ENCODE results near the gene TFG.

The TFG gene

GRCh38 chr3:100726706-100727105, 17.4 kb downstream of the TFG start:
- Histone ChIP-seq H3K27ac (replicated peaks) (no peak overlapping the region), H3K27me3 (ENCODE audit: insufficient read depth, poor library complexity, severe bottlenecking) (no peaks in the 10 kb centered on the region), H3K4me3 (replicated peaks; ENCODE audit: insufficient read depth, low read length) (no peak overlapping the region)
- no peak for DNase-seq (ENCODE audit: low read depth in 1 of 2, low spot score in 1 of 2)
- TF ChIP-seq, protein P1, sequence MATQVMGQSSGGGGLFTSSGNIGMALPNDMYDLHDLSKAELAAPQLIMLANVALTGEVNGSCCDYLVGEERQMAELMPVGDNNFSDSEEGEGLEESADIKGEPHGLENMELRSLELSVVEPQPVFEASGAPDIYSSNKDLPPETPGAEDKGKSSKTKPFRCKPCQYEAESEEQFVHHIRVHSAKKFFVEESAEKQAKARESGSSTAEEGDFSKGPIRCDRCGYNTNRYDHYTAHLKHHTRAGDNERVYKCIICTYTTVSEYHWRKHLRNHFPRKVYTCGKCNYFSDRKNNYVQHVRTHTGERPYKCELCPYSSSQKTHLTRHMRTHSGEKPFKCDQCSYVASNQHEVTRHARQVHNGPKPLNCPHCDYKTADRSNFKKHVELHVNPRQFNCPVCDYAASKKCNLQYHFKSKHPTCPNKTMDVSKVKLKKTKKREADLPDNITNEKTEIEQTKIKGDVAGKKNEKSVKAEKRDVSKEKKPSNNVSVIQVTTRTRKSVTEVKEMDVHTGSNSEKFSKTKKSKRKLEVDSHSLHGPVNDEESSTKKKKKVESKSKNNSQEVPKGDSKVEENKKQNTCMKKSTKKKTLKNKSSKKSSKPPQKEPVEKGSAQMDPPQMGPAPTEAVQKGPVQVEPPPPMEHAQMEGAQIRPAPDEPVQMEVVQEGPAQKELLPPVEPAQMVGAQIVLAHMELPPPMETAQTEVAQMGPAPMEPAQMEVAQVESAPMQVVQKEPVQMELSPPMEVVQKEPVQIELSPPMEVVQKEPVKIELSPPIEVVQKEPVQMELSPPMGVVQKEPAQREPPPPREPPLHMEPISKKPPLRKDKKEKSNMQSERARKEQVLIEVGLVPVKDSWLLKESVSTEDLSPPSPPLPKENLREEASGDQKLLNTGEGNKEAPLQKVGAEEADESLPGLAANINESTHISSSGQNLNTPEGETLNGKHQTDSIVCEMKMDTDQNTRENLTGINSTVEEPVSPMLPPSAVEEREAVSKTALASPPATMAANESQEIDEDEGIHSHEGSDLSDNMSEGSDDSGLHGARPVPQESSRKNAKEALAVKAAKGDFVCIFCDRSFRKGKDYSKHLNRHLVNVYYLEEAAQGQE (IDR thresholded peaks at IDR 0.05; ENCODE audit: insufficient replicate concordance, low read depth): no peak

DNA sequence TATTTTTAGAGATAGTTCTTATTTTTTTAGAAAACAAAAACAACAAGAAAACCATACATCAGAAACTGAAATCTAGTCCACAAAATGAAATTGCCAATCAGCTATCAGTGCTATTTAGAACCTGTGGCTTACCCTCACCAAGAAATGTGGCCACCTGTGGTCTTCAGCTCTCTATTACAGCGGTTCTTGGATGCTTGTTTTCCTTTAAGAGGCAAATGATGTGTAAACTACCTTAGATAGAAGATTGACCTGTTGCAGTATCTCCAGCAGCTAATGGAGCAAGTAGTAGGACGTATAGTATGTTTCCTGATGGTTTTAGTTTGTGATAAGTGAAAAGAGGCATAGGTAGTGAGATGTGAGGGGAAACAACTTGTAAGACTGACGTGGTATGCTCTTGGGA, 21.2 kb downstream of the TFG start:
- no peak overlapping the region for H3K27ac ChIP-seq (replicated peaks)
- no peak for TF ChIP-seq GABPA (IDR thresholded peaks at IDR 0.05; ENCODE audit: low read depth)
- TF ChIP-seq CTCF (IDR thresholded peaks at IDR 0.05; ENCODE audit: insufficient read depth, low read length): no peak
- no peak for TF ChIP-seq SPI1 (IDR thresholded peaks at IDR 0.05; ENCODE audit: borderline replicate concordance, low read depth)
- TF ChIP-seq, protein P1 (IDR thresholded peaks at IDR 0.05; ENCODE audit: insufficient replicate concordance, low read depth): no peak
- no peak for TF ChIP-seq POLR2AphosphoS5 (IDR thresholded peaks at IDR 0.05; ENCODE audit: low read depth)
- no peak for DNase-seq (ENCODE audit: low read depth in 1 of 2, low spot score in 1 of 2)
- no peaks in the 10 kb centered on the region for H3K27me3 ChIP-seq (ENCODE audit: insufficient read depth, poor library complexity, severe bottlenecking)
- H3K4me3 ChIP-seq (replicated peaks; ENCODE audit: insufficient read depth, low read length): no peak overlapping the region

GRCh38 chr3:100732435-100732834, 23.1 kb downstream of the TFG start:
- no peak overlapping the region for H3K4me3 ChIP-seq (replicated peaks; ENCODE audit: insufficient read depth, low read length)
- no peak for DNase-seq (ENCODE audit: low read depth in 1 of 2, low spot score in 1 of 2)
- TF ChIP-seq POLR2AphosphoS5 (IDR thresholded peaks at IDR 0.05; ENCODE audit: low read depth): no peak
- no peak for TF ChIP-seq SPI1 (IDR thresholded peaks at IDR 0.05; ENCODE audit: borderline replicate concordance, low read depth)
- TF ChIP-seq CTCF (IDR thresholded peaks at IDR 0.05; ENCODE audit: insufficient read depth, low read length): no peak
- no peak for TF ChIP-seq GABPA (IDR thresholded peaks at IDR 0.05; ENCODE audit: low read depth)
- TF ChIP-seq, protein P1 (IDR thresholded peaks at IDR 0.05; ENCODE audit: insufficient replicate concordance, low read depth): no peak
- H3K27ac ChIP-seq (replicated peaks): no peak overlapping the region
- H3K27me3 ChIP-seq (ENCODE audit: insufficient read depth, poor library complexity, severe bottlenecking): no peaks in the 10 kb centered on the region

DNA sequence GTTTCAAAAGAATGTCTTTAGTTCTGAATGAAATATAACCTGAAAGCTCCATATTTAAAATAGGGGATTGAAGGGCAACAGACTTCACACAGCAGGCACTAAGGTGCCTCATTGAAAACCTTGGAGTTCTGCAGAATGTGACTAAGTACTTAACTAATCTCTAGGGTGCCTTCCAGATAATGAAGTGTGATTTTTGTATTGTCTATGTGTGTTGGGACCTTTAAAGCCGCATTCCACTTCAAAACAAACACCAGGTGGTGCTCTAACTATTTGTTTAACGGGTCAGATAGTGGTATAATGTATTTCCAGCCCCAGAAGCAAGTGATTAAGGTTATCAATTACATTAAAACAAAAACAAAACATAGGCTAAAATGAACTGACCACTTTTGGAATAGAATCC, 28.0 kb downstream of the TFG start:
- H3K4me3 ChIP-seq (replicated peaks; ENCODE audit: insufficient read depth, low read length): no peak overlapping the region
- H3K27me3 ChIP-seq (ENCODE audit: insufficient read depth, poor library complexity, severe bottlenecking): no peaks in the 10 kb centered on the region
- no peak overlapping the region for H3K27ac ChIP-seq (replicated peaks)
- peak in 1 of 2 experiments; percentile 2 for DNase-seq (ENCODE audit: low read depth in 1 of 2, low spot score in 1 of 2)
- no peak for TF ChIP-seq POLR2AphosphoS5 (IDR thresholded peaks at IDR 0.05; ENCODE audit: low read depth)
- TF ChIP-seq GABPA (IDR thresholded peaks at IDR 0.05; ENCODE audit: low read depth): no peak
- TF ChIP-seq SPI1 (IDR thresholded peaks at IDR 0.05; ENCODE audit: borderline replicate concordance, low read depth): no peak
- TF ChIP-seq, protein P1 (IDR thresholded peaks at IDR 0.05; ENCODE audit: insufficient replicate concordance, low read depth): no peak
- no peak for TF ChIP-seq CTCF (IDR thresholded peaks at IDR 0.05; ENCODE audit: insufficient read depth, low read length)
